GM21423 (cell line): ENCODE measurements around the gene GABBR2.

Experiments
- ATAC-seq: cut with Tn5 transposase; IDR thresholded peaks from one replicate; pipeline ENCODE4 v1.9.1; 2021; ENCODE audit warnings: mild to moderate bottlenecking, moderate library complexity; ENCODE audit not compliant: unreplicated experiment

GABBR2 gene

DNA sequence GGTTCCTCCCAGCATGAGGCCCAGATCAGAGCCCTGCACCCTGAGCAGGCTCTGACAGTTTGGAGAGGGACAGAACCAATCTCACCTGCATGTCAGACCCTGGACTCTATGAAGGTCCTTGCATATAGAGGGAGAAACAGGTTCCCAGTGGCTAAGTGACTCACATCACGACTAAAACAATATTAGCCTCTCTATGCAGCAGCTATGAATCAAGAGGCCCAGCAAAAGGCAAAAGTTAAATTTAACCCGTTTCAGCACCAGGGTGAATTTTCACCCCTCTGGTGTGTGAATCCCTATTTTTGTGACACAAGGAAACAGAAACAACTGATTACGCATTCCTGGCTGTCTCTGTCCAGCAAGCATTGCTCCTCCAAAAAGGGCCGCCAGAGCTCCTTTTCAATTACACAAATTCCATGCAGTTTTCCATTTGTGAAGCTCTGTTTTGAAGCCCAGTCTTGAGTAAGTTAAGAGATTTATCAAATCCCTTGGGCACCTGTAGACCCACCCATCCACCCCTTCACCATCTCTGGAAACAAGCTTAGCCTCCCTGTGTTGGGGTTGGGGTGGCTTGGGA lies 136.6 kb downstream of the GABBR2 start:
- ATAC-seq = no peak

DNA sequence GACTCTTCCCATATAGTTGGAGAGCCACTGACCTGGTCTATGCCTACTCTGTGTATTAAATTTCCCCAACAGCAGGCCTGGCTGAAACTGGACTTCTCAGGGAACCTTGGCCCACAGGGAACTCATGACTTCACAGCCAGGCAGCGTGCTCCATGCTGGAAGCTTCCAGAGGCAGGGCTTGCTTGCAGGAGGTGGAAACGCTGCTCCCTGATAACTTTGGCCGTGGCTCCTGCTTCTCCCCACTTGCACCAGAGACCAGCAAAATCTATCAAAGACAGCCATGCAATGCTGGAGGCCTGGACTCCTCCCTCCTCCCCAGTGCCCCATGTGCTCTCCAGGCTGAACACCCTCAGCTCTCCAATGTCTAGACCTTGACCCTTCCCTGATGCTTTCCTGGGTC lies 137.1 kb downstream of the GABBR2 start:
- ATAC-seq = no peak

DNA sequence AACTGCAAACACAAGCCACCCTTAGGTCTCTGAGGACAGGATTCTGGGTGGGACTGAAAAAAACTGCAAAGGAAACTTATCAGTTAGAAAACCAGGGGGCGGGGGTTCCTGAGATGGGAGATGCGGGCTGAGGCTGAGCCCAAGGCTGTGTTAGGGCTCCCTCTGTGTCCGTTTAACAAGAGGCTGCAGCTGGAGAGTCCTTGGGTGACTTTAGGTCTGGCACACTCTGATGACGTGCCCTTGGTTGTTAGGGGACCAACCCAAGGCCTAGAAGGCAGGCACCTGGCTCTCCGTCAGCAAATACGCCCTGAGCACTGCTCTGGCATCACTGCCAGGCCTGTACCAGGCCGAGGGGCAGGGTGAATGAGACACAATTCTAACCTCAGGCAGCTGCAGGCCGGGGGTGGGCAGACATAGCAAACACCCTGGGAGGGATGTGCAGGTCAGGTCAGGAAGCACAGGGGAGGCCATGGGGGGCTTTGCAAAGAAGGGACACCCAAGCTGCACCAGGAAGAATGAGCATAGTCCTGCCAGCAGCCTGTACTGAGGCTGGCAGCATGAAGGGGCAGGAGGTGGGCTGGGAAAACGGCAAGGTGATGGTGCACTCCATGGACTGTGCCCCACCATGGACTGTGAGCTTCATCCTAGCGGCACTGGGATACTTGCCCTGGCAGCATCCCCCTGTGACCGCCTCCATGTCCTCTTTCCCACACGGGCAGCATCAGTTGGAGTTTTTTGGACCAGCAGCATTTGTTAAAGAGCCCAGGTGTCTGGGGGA lies 137.9 kb downstream of the GABBR2 start:
- no peak for ATAC-seq

DNA sequence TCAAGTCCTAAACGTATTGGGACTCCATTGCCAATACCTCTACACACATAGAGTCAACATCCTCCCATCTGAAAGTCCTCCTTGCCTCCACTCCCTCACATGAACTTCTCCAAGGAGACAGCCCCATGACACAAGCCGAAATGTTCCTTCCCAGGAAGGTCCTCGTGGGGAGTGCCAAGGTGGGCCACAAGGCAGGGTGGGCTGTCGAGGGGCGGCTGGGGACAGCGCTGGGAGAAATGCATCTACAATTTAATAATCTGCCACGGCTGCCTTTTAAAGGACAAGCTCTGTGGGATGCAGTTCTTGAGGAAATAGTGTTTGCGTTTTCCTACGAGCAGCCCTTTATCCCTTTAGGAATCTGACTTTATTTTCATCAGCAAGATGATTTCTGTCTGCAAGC lies 138.7 kb downstream of the GABBR2 start:
- no peak for ATAC-seq

DNA sequence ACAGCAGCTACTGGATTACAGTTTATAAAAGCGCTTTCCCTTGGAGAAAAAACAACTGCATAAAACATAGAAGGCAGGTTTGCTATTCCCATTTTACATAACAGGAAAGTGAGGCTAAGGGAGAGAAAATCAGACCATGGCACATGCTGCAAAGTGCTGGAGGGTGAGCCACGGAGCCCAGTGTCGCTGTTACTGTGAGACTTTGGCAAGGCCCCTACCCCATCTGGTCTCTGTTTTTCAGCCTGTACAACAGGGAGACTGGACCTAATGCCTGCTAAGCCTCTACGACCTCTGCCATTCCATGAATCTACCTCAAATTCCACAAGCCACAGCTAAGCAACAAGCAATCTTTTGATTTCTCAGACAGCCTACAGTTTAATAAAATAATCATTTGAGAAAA lies 139.2 kb downstream of the GABBR2 start:
- ATAC-seq = no peak

DNA sequence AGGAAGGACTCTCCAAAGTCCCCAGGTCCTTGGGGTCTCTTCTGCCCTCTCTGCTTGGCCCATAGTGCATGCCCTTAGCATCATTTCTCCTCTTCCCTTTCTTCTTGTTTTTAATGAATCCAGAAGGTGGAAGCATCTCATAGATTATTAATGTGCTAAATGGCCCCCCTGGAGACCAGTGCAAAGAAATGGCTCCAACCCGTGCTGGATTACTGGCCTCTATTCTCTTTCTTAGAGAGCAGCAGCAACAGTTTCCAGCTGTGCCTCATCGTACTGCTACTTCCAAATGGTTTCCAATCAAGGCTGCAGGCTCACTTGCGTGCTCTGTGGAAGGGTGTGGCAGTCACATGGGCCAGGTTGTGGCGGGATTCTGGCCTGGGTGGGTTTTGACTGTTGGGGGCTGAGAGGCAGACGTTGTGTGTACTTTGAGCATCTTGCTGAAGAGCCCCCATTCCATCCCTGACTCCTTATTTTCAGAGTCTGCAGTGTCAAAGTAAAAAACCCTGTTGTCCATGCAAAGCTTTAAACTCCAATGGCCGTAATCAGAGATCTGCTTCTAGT lies 139.7 kb downstream of the GABBR2 start:
- no peak for ATAC-seq

DNA sequence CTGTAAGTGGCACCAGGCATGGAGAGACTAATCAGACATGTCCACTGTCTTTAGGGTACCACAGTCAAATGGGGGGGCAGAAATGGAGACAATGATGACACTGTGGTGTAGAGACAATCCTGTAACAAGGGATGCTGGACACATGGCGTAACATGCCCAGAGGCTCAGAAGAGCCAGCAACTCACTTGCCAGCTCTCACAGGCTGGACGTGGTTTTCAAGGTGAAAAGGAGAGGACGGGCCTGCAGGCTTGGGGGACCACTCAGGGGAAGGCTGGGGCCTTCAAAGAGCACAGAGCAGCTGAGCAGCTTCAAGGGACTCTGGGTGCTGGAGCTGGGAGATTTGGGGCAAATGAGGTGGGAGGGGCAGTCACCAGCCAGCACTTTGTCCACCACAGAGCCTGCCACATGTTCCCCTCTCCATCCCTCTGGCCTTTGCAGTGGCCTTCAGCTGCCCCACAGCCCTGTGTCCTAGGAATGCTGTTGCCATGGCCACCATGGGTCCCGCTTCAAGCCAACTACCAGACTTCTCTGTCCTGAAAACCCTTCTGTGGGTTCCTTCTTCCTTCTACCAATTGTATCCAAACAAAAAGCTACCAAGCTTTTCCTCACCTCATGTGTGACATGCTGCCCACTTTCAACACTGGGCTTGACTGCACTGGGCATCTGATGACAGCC lies 140.4 kb downstream of the GABBR2 start:
- ATAC-seq = no peak

GRCh38 chr9:98567540-98568233 lies 141.0 kb downstream of the GABBR2 start:
- no peak for ATAC-seq

GRCh38 chr9:98565152-98566135 lies 143.3 kb downstream of the GABBR2 start:
- ATAC-seq = no peak

- no peak for ATAC-seq
Observed at GRCh38 chr9:98564714-98565113, 144.0 kb downstream of the GABBR2 start.

GRCh38 chr9:98563988-98564387 lies 144.7 kb downstream of the GABBR2 start:
- no peak for ATAC-seq

GRCh38 chr9:98563212-98563907 lies 145.4 kb downstream of the GABBR2 start:
- ATAC-seq = no peak

- no peak for ATAC-seq
Observed at GRCh38 chr9:98559561-98559960, 149.2 kb downstream of the GABBR2 start.

GRCh38 chr9:98558575-98558974 lies 150.2 kb downstream of the GABBR2 start:
- no peak for ATAC-seq

GRCh38 chr9:98556511-98556910 lies 152.2 kb downstream of the GABBR2 start:
- ATAC-seq = no peak

GRCh38 chr9:98555651-98556465 lies 152.9 kb downstream of the GABBR2 start:
- no peak for ATAC-seq

DNA sequence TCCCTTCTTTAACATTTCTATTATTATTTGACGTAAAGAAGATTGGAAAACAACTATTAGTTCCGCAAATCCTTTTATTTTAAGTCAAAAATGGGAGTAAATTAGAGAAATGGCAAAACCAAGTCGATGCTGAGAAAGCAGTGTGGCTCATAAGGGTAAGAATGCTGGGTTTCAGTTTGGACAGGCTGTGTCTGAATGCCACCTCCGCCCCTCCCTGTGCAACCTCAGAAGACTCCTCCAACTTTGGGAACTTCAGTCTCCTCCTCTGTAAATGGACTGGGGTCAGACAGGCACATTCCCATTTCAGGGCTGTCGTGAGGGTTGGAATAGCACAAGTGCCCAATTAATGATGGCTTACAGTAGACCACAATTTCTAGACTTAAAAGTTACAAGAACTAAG lies 154.0 kb downstream of the GABBR2 start:
- ATAC-seq = no peak

GRCh38 chr9:98552331-98552730 lies 156.4 kb downstream of the GABBR2 start:
- no peak for ATAC-seq
